Measurements from ENCODE around the gene ACSS2. TPM values are rescaled to one million over a fixed set of nuclear protein-coding genes. Genes with fewer than 3 reads are reported as not detected.

Gene ACSS2
- total and polyA plus RNA-seq, 2 of the 8 experiments (the other 6 are each of a cell fraction or from before 2014, with no cell fraction given), result 17.7 to 24.2 TPM

- H4K91ac ChIP-seq (replicated peaks; ENCODE audit: insufficient read length, low read length), result no peak overlapping the region
- H3K23me2 ChIP-seq (ENCODE audit: low read depth, low read length), result no peaks in the 10 kb centered on the region
- no peak overlapping the region for H2BK20ac ChIP-seq (ENCODE audit: low read length)
- 95% methylated on average over 5 of the region's 5 CpGs; no CpG with 5 or more reads in 1 of the 2 experiments for WGBS, 2 experiments (ENCODE audit: extremely low coverage in 1 of 2, insufficient coverage in 1 of 2, insufficient read length in 1 of 2, insufficient replicate concordance in 2 of 2, low coverage in 1 of 2, low lambda C conversion rate in 2 of 2, missing lambda C conversion rate in 1 of 2)
- H2AK5ac ChIP-seq (ENCODE audit: low read depth, low read length), result no peak overlapping the region
- no peak overlapping the region for H2BK120ac ChIP-seq (replicated peaks; ENCODE audit: low read depth, low read length)
- H4K20me1 ChIP-seq (replicated peaks in 1 of 2; ENCODE audit: control insufficient read depth in 1 of 2, insufficient read depth in 2 of 2, low read length in 2 of 2), result no peaks in the 10 kb centered on the region
- H3K79me1 ChIP-seq (ENCODE audit: low read depth, low read length), result no peaks in the 10 kb centered on the region
- FAIRE-seq (no peak), DNase-seq (ENCODE audit: low read depth in 1 of 2, low spot score in 2 of 2) (no peak)
- no peak overlapping the region for H3K18ac ChIP-seq (ENCODE audit: extremely low read depth, low read length)
- H4K8ac ChIP-seq (ENCODE audit: extremely low read depth, insufficient read depth, low read length), result no peak overlapping the region
- no peak overlapping the region for H3K4me3 ChIP-seq (ENCODE audit: extremely low read depth in 1 of 4, insufficient read depth in 2 of 4, low read depth in 3 of 4, low read length in 4 of 4)
- no peak overlapping the region for H3K4ac ChIP-seq (replicated peaks; ENCODE audit: insufficient read length, low read depth, low read length)
- no peak overlapping the region for H3K27ac ChIP-seq (ENCODE audit: low read depth, low read length)
- H4K5ac ChIP-seq (ENCODE audit: insufficient read length, low read depth, low read length), result no peak overlapping the region
- ChIA-PET CTCF (ENCODE audit: partially characterized antibody) (interaction anchor here (1.3 kb wide), 1 partner anchor 90 kb away, joined by 3 read pairs; no protein-coding TSS in a partner anchor), POLR2A (ENCODE audit: partially characterized antibody) (no interaction called here)
- H3K14ac ChIP-seq (ENCODE audit: insufficient read length), result no peak overlapping the region
- no peak overlapping the region; a peak in 1 of 7 replicates for H3K9ac ChIP-seq (replicated peaks in 1 of 4; ENCODE audit: extremely low read depth in 1 of 4, low read depth in 3 of 4, low read length in 3 of 4)
- H3K4me2 ChIP-seq (ENCODE audit: insufficient read depth in 1 of 2, low read depth in 2 of 2, low read length in 2 of 2), result no peak overlapping the region
- no peak overlapping the region for H2BK5ac ChIP-seq (ENCODE audit: low read depth, low read length)
- H3K79me2 ChIP-seq (ENCODE audit: control insufficient read depth in 1 of 2, insufficient read depth in 2 of 2, low read length in 2 of 2), result no peaks in the 10 kb centered on the region
- H2AFZ ChIP-seq (ENCODE audit: low read length), result no peak overlapping the region
- no peak overlapping the region for H3K23ac ChIP-seq (ENCODE audit: insufficient read length)
- no peak overlapping the region for H2BK12ac ChIP-seq (ENCODE audit: low read depth, low read length)
- no peaks in the 10 kb centered on the region; a peak in 2 of 7 replicates for H3K4me1 ChIP-seq (replicated peaks in 1 of 4; ENCODE audit: control insufficient read depth in 3 of 4, insufficient read depth in 4 of 4, low read length in 3 of 4)
- no peak overlapping the region for H2BK15ac ChIP-seq (ENCODE audit: low read length)
- H3K27me3 ChIP-seq (replicated peaks in 1 of 4; ENCODE audit: control insufficient read depth in 3 of 4, extremely low read depth in 1 of 4, insufficient read depth in 3 of 4, low read length in 3 of 4), result no peaks in the 10 kb centered on the region
- H3K56ac ChIP-seq (replicated peaks; ENCODE audit: insufficient read length, low read depth, low read length), result no peak overlapping the region
- H3K9me3 ChIP-seq (ENCODE audit: insufficient read depth in 2 of 2, low read depth in 1 of 2, low read length in 1 of 2), result no peaks in the 10 kb centered on the region
- no peaks in the 10 kb centered on the region for H3K36me3 ChIP-seq (ENCODE audit: control insufficient read depth in 2 of 4, insufficient read depth in 4 of 4, low read length in 3 of 4)
- TF ChIP-seq BACH1 (IDR thresholded peaks at IDR 0.05; ENCODE audit: low read length), result no peak
- no peak for TF ChIP-seq POLR2A (IDR thresholded peaks at IDR 0.05; ENCODE audit: control extremely low read depth in 1 of 2, low read depth in 2 of 2, low read length in 2 of 2)
- no peak for TF ChIP-seq SP1 (IDR thresholded peaks at IDR 0.05; ENCODE audit: low read depth, low read length)
- no peak for TF ChIP-seq BRCA1 (IDR thresholded peaks at IDR 0.05; ENCODE audit: low read depth, low read length)
Measured at GRCh38 chr20:34964486-34964885, 88.1 kb downstream of the ACSS2 start.
